Stimulated activated CD8-positive, alpha-beta memory T cell treated with anti-CD3 and anti-CD28 coated beads, Interleukin-7, amount 100 ng/mL, for 1 hour (primary cell): Measurements from ENCODE around the gene STAU1.
"Not testable (repeated sequence)": the region's sequence is repeated elsewhere in the genome, so short reads cannot be mapped to it uniquely, and the experiment has no call there.

Experiments used
- DNase-seq, 2 donors: peaks; one replicate each; pipeline ENCODE4 v3.0.0-alpha.2; 2020; ENCODE audit warnings: low read depth in 2 of 2

Gene STAU1

GRCh38 chr20:49123982-49124381 lies 64.2 kb downstream of the STAU1 start:
- no peak for DNase-seq

DNA sequence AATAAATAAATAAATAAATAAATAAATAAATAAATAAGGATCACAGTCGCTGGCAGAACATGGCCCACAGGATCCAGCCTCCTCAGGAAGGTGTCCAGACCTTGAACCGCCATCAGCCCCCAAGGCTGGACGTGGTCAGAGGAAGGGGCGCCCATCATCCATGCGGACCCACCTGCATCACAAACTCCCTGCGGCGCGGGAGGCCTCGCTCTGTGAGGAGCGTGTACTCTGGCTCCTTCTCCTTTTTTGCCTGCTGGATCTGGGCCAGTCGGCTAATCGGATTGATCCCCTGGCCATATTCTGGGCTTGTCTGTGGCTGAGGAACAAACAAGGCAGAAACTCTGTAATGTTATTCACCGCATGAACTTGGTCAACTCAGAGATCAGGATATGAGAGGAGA lies 65.2 kb downstream of the STAU1 start:
- no peak for DNase-seq

GRCh38 chr20:49119988-49120387 lies 68.1 kb downstream of the STAU1 start:
- DNase-seq: no peak

DNA sequence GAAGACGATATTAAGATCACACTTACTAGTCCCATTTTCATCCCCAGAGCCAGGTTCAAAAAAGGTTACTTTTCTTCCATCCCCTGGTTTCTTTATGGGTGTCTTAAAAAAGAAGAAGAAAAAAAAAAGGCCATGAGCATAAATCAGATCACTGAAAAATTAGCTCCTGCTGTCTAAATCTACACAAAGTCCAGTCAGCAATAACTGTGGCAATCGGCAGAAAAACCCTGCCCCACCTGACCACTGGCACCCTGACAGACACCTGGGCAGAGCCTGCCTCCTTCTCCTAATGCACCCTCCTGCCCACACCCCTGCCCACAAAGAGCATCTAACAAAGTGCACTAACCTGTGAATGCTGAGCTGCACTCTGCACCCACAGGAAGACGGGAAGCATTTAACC lies 69.8 kb downstream of the STAU1 start:
- DNase-seq: no peak

DNA sequence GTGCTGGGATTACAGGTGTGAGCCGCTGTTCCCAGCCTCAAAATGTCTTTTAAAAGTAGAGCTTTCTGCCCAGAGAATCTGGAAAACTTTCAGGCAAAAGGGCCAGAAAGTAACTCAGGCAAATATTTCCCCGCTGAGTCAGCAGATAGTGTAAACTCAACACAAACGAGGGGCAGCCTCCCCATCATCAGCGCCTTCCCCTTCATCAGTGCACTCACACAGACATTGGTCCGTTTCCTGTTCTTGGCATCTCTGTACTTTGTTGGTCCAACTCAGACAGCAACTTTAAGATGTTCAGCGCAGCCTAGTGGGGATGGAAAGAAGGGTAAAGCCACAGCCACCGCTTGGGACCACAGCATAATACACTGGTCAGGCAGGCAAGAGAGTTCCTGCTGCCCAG lies 72.6 kb downstream of the STAU1 start:
- DNase-seq: no peak

- DNase-seq: no peak
Measured at GRCh38 chr20:49112596-49113274, 75.4 kb downstream of the STAU1 start.

DNA sequence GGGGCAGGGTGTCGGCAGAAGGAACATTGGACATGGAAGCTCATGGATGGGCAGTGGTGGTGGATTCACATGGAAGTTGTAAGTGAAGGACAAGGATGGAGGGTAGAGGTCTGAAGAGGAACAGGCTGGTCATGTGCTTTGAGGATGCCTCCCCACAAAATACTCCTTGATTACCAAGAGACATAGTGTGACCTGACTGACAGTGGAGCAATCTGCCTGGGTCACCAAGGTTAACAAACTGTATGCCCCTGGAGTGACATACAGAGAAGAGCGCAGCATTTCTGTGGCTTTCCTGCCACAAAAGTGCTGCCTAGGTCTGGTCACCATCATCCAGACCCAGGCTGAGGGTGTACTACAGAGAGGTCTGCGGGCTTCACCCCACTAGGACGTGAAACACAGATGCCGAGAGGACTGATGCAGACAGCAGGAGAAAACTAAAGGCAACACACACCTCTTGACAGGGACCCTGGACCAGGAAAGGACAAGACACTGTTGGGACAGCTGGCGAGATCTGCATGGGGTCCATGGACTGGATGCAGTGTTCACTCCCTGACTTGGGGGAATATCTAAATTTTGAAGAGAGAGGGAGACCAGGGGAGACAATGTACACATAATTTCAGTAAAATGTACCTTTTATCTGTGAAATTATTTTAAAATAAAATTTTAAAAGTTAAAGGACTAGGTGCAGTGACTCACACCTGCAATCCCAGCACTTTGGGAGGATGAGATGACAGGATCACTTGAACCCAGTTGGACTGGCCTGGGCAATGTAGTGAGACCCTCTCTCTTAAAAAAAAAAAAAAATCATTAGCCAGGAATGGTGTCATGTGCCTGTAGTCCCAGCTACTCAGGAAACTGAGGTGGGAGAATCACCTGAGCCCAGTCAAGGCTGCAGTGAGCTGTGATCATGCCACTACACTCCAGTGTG lies 77.1 kb downstream of the STAU1 start:
- no peak for DNase-seq

DNA sequence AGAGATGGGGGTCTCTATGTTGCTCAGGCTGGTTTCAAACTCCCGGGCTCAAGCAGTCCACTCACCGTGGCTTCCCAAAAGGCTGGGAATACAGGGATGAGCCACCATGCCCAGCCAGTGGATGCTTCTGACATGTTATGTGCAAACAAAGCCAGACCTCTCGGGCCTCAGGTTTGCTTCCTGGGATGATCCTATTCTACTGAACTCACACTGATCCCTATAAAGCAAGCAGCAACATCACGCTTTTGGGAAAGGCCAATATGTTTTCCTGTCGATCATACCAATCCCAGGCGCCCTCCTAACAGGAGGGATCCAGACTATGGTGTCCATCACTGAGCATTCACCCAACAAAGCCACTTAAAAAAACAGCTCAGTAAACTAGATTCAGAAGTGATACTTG lies 81.8 kb downstream of the STAU1 start:
- no peak for DNase-seq

DNA sequence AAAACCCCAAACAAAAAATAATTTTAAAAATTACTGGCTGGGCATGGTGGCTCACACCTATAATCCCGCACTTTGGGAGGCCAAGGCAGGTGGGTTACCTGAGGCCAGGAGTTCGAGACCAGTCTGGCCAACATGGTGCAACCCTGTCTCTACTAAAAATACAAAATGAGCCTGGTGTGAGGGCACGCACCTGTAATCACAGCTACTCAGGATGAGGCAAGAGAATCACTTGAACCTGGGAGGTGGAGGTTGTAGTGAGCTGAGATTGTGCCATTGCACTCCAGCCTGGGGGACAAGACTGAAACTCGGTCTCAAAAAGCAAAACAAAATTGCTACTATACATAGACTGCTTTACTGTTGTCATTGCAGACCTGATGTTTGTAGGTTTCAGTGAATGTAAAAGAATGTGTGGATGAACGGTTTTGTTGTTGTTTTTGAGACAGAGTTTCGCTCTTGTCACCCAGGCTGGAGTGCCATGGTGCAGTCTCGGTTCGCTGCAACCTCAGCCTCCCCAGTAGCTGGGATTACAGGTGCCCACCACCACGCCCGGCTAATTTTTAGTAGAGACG lies 83.1 kb downstream of the STAU1 start:
- DNase-seq: not testable (repeated sequence)

DNA sequence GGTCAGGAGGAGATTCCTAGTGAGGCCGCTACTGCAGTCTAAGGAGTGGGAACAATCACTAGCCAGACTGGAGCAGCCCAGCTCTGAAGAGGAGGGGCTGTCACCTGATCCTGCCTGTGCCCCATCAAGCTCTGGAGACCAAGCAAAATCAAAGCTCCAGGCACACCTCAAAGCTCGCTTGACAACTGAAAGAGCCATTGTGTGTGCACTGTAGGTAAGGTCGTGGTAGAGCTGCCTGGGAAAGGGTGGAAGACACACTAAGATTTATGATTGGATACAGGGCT lies 83.8 kb downstream of the STAU1 start:
- DNase-seq: no peak

DNA sequence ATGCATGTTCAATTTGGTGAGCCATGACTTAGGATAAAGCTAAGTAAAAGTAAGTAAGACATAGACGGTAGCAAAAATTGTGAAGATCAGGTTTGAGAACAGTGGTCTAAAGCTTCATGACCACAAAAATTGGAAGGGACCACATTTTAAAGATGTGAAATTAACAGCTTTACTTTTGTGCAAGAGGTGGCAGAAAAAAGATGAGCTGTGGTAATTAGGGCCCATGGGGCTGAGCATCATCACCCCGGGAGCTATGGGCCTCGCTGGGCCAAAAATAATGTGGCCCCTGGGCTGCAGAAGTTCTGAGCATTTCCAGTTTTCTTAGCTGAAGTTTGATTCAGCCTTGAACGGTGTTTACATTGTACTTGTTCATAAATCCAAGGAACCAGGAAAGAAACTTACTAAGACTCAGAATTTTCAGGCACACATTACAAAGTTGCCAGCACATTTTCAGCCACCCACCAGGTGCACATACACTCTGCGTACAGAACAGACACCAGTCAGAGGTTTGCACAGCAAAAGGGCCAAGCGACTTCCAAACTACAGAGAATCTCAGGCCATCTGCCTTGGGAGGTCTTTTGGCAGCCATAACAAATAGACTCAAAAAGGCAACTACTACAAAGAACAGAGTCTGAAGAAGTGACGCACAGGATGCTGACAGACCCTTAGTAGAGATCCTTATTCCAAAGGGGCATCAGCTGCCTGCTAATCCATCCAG lies 84.3 kb downstream of the STAU1 start:
- DNase-seq: no peak

- no peak for DNase-seq
Measured at GRCh38 chr20:49103019-49103418, 85.1 kb downstream of the STAU1 start.

DNA sequence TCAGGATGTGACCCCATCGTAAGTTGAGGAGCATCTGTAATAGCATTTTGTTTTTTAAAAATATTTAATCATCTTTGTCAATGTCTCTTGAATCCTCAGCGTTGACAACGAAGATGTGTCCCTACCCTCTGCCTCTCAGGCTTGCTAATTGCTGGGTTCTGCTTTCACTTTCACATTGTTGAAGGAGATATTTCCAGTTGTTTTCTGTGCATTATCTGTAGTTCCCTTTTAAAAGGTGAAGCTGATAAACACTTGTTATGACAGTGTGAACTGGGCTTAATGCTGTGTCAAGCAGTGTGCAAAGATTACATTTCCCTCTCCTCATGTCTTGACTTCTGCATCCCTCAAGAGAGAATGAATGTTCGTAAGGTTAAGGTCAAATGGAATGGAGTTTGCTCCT lies 87.2 kb downstream of the STAU1 start:
- DNase-seq: no peak

- not testable (repeated sequence) for DNase-seq
Measured at GRCh38 chr20:49100292-49100691, 87.8 kb downstream of the STAU1 start.

GRCh38 chr20:49099011-49099410 lies 89.1 kb downstream of the STAU1 start:
- no peak for DNase-seq

DNA sequence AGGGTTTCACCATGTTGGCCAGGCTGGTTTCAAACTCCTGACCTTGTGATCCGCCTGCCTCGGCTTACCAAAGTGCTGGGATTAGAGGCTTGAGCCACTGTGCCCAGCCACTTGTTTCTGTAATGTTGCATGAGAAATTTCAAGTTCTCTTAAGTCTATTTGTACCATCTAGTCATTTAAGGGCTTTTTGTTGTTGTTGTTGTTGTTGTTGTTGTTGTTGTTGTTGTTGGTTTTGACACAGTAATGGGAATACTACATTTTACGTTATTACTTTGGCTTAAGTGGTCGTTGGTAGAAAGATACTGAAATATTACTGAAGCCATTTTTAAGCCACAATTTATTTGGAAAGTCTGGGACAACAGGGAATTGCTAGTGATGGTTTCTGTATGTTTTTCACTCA lies 90.0 kb downstream of the STAU1 start:
- no peak for DNase-seq

GRCh38 chr20:49097159-49097558 lies 91.0 kb downstream of the STAU1 start:
- DNase-seq: no peak

DNA sequence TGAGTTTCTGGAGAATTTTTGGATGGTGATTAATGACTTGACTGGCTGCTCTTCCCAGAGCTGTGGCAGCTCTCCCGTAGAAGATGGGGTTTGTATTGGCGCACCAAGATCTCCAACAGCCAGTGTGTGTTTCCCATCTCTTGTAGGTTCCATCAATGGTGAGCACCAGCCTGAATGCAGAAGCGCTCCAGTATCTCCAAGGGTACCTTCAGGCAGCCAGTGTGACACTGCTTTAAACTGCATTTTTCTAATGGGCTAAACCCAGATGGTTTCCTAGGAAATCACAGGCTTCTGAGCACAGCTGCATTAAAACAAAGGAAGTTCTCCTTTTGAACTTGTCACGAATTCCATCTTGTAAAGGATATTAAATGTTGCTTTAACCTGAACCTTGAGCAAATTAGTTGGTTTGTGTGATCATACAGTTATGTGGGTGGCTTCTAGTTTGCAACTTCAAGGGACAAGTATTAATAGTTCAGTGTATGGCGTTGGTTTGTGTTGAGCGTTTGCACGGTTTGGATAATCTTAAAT lies 91.9 kb downstream of the STAU1 start:
- DNase-seq: no peak

- DNase-seq: no peak
Measured at GRCh38 chr20:49091762-49092161, 96.4 kb downstream of the STAU1 start.

DNA sequence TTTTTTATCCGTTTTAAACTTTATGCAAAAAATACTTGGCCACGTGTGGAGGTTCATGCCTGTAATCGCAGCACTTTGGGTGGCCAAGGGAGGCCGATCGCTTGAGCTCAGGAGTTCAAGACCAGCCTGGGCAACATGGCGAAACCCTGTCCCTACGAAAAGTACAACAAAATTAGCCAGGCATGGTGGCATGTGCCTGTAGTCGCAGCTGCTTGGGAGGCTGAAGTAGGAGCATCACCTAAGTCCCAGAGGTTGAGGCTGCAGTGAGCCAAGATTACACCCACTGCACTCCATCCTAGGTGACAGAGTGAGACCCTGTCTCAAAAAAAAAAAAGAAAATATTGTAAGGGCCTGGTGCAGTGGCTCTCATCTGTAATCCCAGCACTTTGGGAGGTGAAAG lies 97.0 kb downstream of the STAU1 start:
- no peak for DNase-seq

GRCh38 chr20:49082295-49082694 lies 105.8 kb downstream of the STAU1 start:
- not testable (repeated sequence) for DNase-seq

DNA sequence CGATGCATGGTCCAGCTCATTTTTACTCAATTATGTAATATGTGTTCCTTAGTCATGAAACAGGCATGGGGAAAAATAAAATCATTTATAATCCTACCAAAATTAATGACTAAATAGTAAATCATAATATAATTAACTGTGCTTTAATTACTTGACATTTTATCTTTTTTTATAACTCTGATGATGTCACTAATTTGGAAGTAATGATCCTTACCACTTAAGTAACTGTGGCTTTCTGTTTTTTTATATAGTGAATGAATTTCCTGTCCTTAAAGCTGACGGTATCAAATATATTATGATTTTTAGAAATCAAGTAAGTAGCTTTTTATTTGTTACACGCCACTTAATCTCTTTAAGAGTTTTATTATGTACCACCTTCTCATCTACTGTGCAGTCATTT lies 109.8 kb downstream of the STAU1 start:
- no peak for DNase-seq
